ENCODE measurements around the gene MUTYH.

GRCh38 chr1:45306319-45306718 lies 33.9 kb downstream of the MUTYH start:
- TF ChIP-seq, protein P1, sequence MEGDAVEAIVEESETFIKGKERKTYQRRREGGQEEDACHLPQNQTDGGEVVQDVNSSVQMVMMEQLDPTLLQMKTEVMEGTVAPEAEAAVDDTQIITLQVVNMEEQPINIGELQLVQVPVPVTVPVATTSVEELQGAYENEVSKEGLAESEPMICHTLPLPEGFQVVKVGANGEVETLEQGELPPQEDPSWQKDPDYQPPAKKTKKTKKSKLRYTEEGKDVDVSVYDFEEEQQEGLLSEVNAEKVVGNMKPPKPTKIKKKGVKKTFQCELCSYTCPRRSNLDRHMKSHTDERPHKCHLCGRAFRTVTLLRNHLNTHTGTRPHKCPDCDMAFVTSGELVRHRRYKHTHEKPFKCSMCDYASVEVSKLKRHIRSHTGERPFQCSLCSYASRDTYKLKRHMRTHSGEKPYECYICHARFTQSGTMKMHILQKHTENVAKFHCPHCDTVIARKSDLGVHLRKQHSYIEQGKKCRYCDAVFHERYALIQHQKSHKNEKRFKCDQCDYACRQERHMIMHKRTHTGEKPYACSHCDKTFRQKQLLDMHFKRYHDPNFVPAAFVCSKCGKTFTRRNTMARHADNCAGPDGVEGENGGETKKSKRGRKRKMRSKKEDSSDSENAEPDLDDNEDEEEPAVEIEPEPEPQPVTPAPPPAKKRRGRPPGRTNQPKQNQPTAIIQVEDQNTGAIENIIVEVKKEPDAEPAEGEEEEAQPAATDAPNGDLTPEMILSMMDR (IDR thresholded peaks at IDR 0.05; ENCODE audit: poor library complexity) = no peak
- TF ChIP-seq EZH2phosphoT487 (IDR thresholded peaks at IDR 0.05; ENCODE audit: low read depth, severe bottlenecking, unreplicated experiment) = no peak
